ENCODE data around the gene TENT4A. TPM values are rescaled to one million over a fixed set of nuclear protein-coding genes. Genes with fewer than 3 reads are reported as not detected.
A peak's percentile ranks its signal among the peaks of the same experiment; 100 is the strongest.

TENT4A gene
- total and polyA plus RNA-seq, 10 of the 15 experiments (the other 5 are each of a cell fraction or from before 2014, with no cell fraction given) = 1.4 to 30.6 (median 12.5) TPM

- no peak for TF ChIP-seq ZBTB40 (IDR thresholded peaks at IDR 0.05; ENCODE audit: borderline replicate concordance)
- TF ChIP-seq FOS (IDR thresholded peaks at IDR 0.05; ENCODE audit: borderline replicate concordance, extremely low read depth, insufficient read length) = no peak
- no peak for TF ChIP-seq JUNB (IDR thresholded peaks at IDR 0.05)
- TF ChIP-seq MEF2B (IDR thresholded peaks at IDR 0.05; ENCODE audit: partially characterized antibody, poor library complexity, severe bottlenecking) = peak; percentile 29
- TF ChIP-seq IRF4 (IDR thresholded peaks at IDR 0.05; ENCODE audit: low read depth, low read length) = no peak
- peak; percentile 88 for TF ChIP-seq NKRF (conservative IDR thresholded peaks at IDR 0.05)
- peak; percentile 90 for TF ChIP-seq LARP7 (IDR thresholded peaks at IDR 0.05)
- peak; percentile 42 for TF ChIP-seq RUNX3 (IDR thresholded peaks at IDR 0.05; ENCODE audit: low read length)
- TF ChIP-seq EED (IDR thresholded peaks at IDR 0.05; ENCODE audit: low read depth) = no peak
- no peak for TF ChIP-seq MEF2A (IDR thresholded peaks at IDR 0.05; ENCODE audit: insufficient read depth, low read depth, low read length)
- peak; percentile 75 for TF ChIP-seq POLR2A (IDR thresholded peaks at IDR 0.05; ENCODE audit: low read depth, low read length)
- peak; percentile 81 for TF ChIP-seq BACH1 (IDR thresholded peaks at IDR 0.05; ENCODE audit: borderline replicate concordance)
- 0 out of 4 replicates have a peak, but pooled peaks of 1 of the 2 experiments have one; percentile 5 for TF ChIP-seq EP300 (IDR thresholded peaks at IDR 0.05; ENCODE audit: borderline replicate concordance in 1 of 2, control insufficient read depth in 1 of 2, low read depth in 2 of 2, low read length in 2 of 2)
- TF ChIP-seq SMAD5 (IDR thresholded peaks at IDR 0.05; ENCODE audit: low read depth) = no peak
- TF ChIP-seq CREB1 (IDR thresholded peaks at IDR 0.05; ENCODE audit: low read depth) = peak; percentile 93
- TF ChIP-seq SREBF2 (IDR thresholded peaks at IDR 0.05; ENCODE audit: low read length) = no peak
- TF ChIP-seq PKNOX1 (IDR thresholded peaks at IDR 0.05) = no peak
- TF ChIP-seq ZZZ3 (IDR thresholded peaks at IDR 0.05; ENCODE audit: control insufficient read depth, insufficient read length, low read depth) = no peak
- no peak for TF ChIP-seq REST (IDR thresholded peaks at IDR 0.05; ENCODE audit: low read depth, low read length)
- TF ChIP-seq MYC (IDR thresholded peaks at IDR 0.05; ENCODE audit: insufficient read depth, insufficient read length, insufficient replicate concordance, low read length, severe bottlenecking) = peak; percentile 75
These were observed 507 bp upstream of the TENT4A start (continued) for GRCh38 chr5:6712577-6713273.
